Fibroblast of pulmonary artery (primary cell): ENCODE measurements around the gene EIF3D.

Experiments
- DNase-seq: peaks from one replicate; pipeline ENCODE4 v3.0.0-alpha.2; 2010; ENCODE audit warnings: low read depth
- H3K4me3 ChIP-seq: replicated peaks from 2 replicates; pipeline ENCODE4 v1.5.1; 2011; ENCODE audit warnings: low read depth, mild to moderate bottlenecking, control low read depth, low read length, moderate library complexity
- CTCF ChIP-seq: IDR thresholded peaks from 2 replicates; pipeline ENCODE4 v1.5.1; 2011; ENCODE audit warnings: mild to moderate bottlenecking, control low read depth, low read length, inconsistent platforms; ENCODE audit errors: missing control alignments

Gene EIF3D

GRCh38 chr22:36492109-36492508, 36.9 kb downstream of the EIF3D start:
- TF ChIP-seq CTCF = no peak

GRCh38 chr22:36491155-36491554, 37.8 kb downstream of the EIF3D start:
- TF ChIP-seq CTCF = no peak
- DNase-seq = no peak
- no peak overlapping the region for H3K4me3 ChIP-seq

More at GRCh38 chr22:36492109-36492508, 36.9 kb downstream of the EIF3D start:
- DNase-seq = no peak
- no peak overlapping the region for H3K4me3 ChIP-seq

- H3K4me3 ChIP-seq = no peak overlapping the region
- peak; percentile 68 for TF ChIP-seq CTCF
- peak; percentile 68 for DNase-seq
Measured at GRCh38 chr22:36486619-36487384, 42.2 kb downstream of the EIF3D start.

GRCh38 chr22:36481393-36482168, 47.4 kb downstream of the EIF3D start, which contains the start of gene TXN2:
Gene TXN2 (minus strand): TSS chr22:36481640. CDS start chr22:36480837, 803 bp downstream.
- DNase-seq = peak; percentile 97
- H3K4me3 ChIP-seq = peak within 1 kb of the TSS; percentile 74
- no peak for TF ChIP-seq CTCF

GRCh38 chr22:36480941-36481392, 48.0 kb downstream of the EIF3D start:
- H3K4me3 ChIP-seq = peak overlapping the region; percentile 74
- DNase-seq = no peak
- TF ChIP-seq CTCF = no peak

GRCh38 chr22:36478966-36479365, 50.0 kb downstream of the EIF3D start:
- DNase-seq = peak; percentile 26
- H3K4me3 ChIP-seq = no peak overlapping the region
- TF ChIP-seq CTCF = no peak
